ENCODE data around the gene HOXB7. TPM values are rescaled to one million over a fixed set of nuclear protein-coding genes. Genes with fewer than 3 reads are reported as not detected.

HOXB7 gene
- total RNA-seq, 1 donor = 0.10 TPM

GRCh38 chr17:48589831-48590606, 20.8 kb downstream of the HOXB7 start, which contains the start of gene HOXB3:
Gene HOXB3, minus strand, starts transcription at chr17:48590241. Its CDS starts 37,767 bp downstream, at chr17:48552474.
- H3K27me3 ChIP-seq (ENCODE audit: insufficient read depth, low read length) = peaks cover 94% of the 10 kb centered on the region
- H3K4me3 ChIP-seq (ENCODE audit: low read length) = no peak within 1 kb of the TSS
- peaks cover 43% of the 10 kb centered on the region for H3K4me1 ChIP-seq (ENCODE audit: insufficient read depth, low read length)
- no peaks in the 10 kb centered on the region for H3K9me3 ChIP-seq (ENCODE audit: low read depth, low read length)

GRCh38 chr17:48589060-48589830, 21.6 kb downstream of the HOXB7 start:
- no peak overlapping the region for H3K4me3 ChIP-seq (ENCODE audit: low read length)
- peaks cover 45% of the 10 kb centered on the region for H3K4me1 ChIP-seq (ENCODE audit: insufficient read depth, low read length)
- H3K9me3 ChIP-seq (ENCODE audit: low read depth, low read length) = no peaks in the 10 kb centered on the region
- H3K27me3 ChIP-seq (ENCODE audit: insufficient read depth, low read length) = peaks cover 92% of the 10 kb centered on the region

GRCh38 chr17:48588528-48588927, 22.3 kb downstream of the HOXB7 start:
- Histone ChIP-seq H3K4me1 (ENCODE audit: insufficient read depth, low read length) (peaks cover 40% of the 10 kb centered on the region), H3K27me3 (ENCODE audit: insufficient read depth, low read length) (peaks cover 94% of the 10 kb centered on the region), H3K9me3 (ENCODE audit: low read depth, low read length) (no peaks in the 10 kb centered on the region), H3K4me3 (ENCODE audit: low read length) (no peak overlapping the region)

GRCh38 chr17:48588074-48588415, 22.8 kb downstream of the HOXB7 start:
- peaks cover 35% of the 10 kb centered on the region for H3K4me1 ChIP-seq (ENCODE audit: insufficient read depth, low read length)
- H3K9me3 ChIP-seq (ENCODE audit: low read depth, low read length) = no peaks in the 10 kb centered on the region
- peaks cover 94% of the 10 kb centered on the region for H3K27me3 ChIP-seq (ENCODE audit: insufficient read depth, low read length)

GRCh38 chr17:48587276-48588073, 23.3 kb downstream of the HOXB7 start:
- Histone ChIP-seq H3K9me3 (ENCODE audit: low read depth, low read length) (no peaks in the 10 kb centered on the region), H3K4me3 (ENCODE audit: low read length) (no peak overlapping the region), H3K4me1 (ENCODE audit: insufficient read depth, low read length) (peaks cover 32% of the 10 kb centered on the region), H3K27me3 (ENCODE audit: insufficient read depth, low read length) (peaks cover 94% of the 10 kb centered on the region)

More at GRCh38 chr17:48588074-48588415, 22.8 kb downstream of the HOXB7 start:
- H3K4me3 ChIP-seq (ENCODE audit: low read length) = no peak overlapping the region

GRCh38 chr17:48586355-48587258, 24.2 kb downstream of the HOXB7 start:
- Histone ChIP-seq H3K4me3 (ENCODE audit: low read length) (peak overlapping the region; percentile 48), H3K4me1 (ENCODE audit: insufficient read depth, low read length) (peaks cover 40% of the 10 kb centered on the region), H3K27me3 (ENCODE audit: insufficient read depth, low read length) (peaks cover 96% of the 10 kb centered on the region), H3K9me3 (ENCODE audit: low read depth, low read length) (no peaks in the 10 kb centered on the region)

- Histone ChIP-seq H3K4me1 (ENCODE audit: insufficient read depth, low read length) (peaks cover 45% of the 10 kb centered on the region), H3K9me3 (ENCODE audit: low read depth, low read length) (no peaks in the 10 kb centered on the region), H3K4me3 (ENCODE audit: low read length) (no peak overlapping the region), H3K27me3 (ENCODE audit: insufficient read depth, low read length) (peaks cover 96% of the 10 kb centered on the region)
These were observed 26.5 kb downstream of the HOXB7 start for GRCh38 chr17:48584223-48584741.

- H3K4me3 ChIP-seq (ENCODE audit: low read length) = no peak overlapping the region
- H3K27me3 ChIP-seq (ENCODE audit: insufficient read depth, low read length) = peaks cover 96% of the 10 kb centered on the region
- no peaks in the 10 kb centered on the region for H3K9me3 ChIP-seq (ENCODE audit: low read depth, low read length)
- H3K4me1 ChIP-seq (ENCODE audit: insufficient read depth, low read length) = peaks cover 50% of the 10 kb centered on the region
These were observed 27.1 kb downstream of the HOXB7 start for GRCh38 chr17:48583708-48584222.

- Histone ChIP-seq H3K4me1 (ENCODE audit: insufficient read depth, low read length) (peaks cover 53% of the 10 kb centered on the region), H3K27me3 (ENCODE audit: insufficient read depth, low read length) (peaks cover 88% of the 10 kb centered on the region), H3K4me3 (ENCODE audit: low read length) (no peak overlapping the region), H3K9me3 (ENCODE audit: low read depth, low read length) (no peaks in the 10 kb centered on the region)
These were observed 28.1 kb downstream of the HOXB7 start for GRCh38 chr17:48582750-48583069.

GRCh38 chr17:48579760-48580554, 30.9 kb downstream of the HOXB7 start:
- Histone ChIP-seq H3K27me3 (ENCODE audit: insufficient read depth, low read length) (peaks cover 87% of the 10 kb centered on the region), H3K4me3 (ENCODE audit: low read length) (no peak overlapping the region), H3K4me1 (ENCODE audit: insufficient read depth, low read length) (peaks cover 46% of the 10 kb centered on the region), H3K9me3 (ENCODE audit: low read depth, low read length) (no peaks in the 10 kb centered on the region)

- Histone ChIP-seq H3K9me3 (ENCODE audit: low read depth, low read length) (no peaks in the 10 kb centered on the region), H3K4me1 (ENCODE audit: insufficient read depth, low read length) (peaks cover 45% of the 10 kb centered on the region), H3K4me3 (ENCODE audit: low read length) (no peak overlapping the region), H3K27me3 (ENCODE audit: insufficient read depth, low read length) (peaks cover 86% of the 10 kb centered on the region)
These were observed 31.4 kb downstream of the HOXB7 start for GRCh38 chr17:48579471-48579759.

GRCh38 chr17:48578616-48579470, 32.0 kb downstream of the HOXB7 start:
- no peaks in the 10 kb centered on the region for H3K9me3 ChIP-seq (ENCODE audit: low read depth, low read length)
- H3K4me3 ChIP-seq (ENCODE audit: low read length) = peak overlapping the region; percentile 56
- peaks cover 45% of the 10 kb centered on the region for H3K4me1 ChIP-seq (ENCODE audit: insufficient read depth, low read length)
- H3K27me3 ChIP-seq (ENCODE audit: insufficient read depth, low read length) = peaks cover 80% of the 10 kb centered on the region

Data from mononuclear cell (primary cell).